ENCODE results near the gene RAP1GAP2. TPM values are rescaled to one million over a fixed set of nuclear protein-coding genes. Genes with fewer than 3 reads are reported as not detected.
A peak's percentile ranks its signal among the peaks of the same experiment; 100 is the strongest.
"Not testable (repeated sequence)": the region's sequence is repeated elsewhere in the genome, so short reads cannot be mapped to it uniquely, and the experiment has no call there.

The RAP1GAP2 gene
- total RNA-seq, 2 experiments from 2014 or later, result 0.81 to 0.86 TPM

DNA sequence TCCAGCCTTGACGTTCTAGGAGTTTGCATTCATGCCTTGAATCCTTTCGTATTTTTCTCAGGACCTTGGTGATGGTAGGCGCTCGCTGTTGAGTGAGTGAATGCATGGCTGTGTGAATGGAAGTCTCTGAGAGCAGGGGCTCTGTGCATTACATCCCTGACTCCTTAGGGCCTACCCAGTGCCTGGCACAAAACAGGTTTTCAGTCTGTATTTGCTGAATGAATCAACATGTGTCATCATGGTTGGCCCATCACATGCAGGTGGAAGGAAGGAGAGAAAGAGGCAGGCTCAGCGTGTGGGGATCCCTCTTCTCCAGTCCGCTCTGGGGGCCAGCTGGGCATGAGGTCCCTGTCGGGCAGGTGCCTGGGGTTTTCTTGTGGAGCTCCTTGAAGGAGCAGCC is 8.7 kb downstream of the RAP1GAP2 start:
- CTCF ChIA-PET, result interaction anchor here (1.4 kb wide), 1 partner anchor 18 kb away, joined by 3 read pairs; no protein-coding TSS in a partner anchor
- Mint-ChIP-seq H3K27me3 (ENCODE audit: low read depth) (no peaks in the 10 kb centered on the region), H3K27ac (peak overlapping the region; percentile 16), H3K4me1 (ENCODE audit: low read depth) (no peaks in the 10 kb centered on the region), H3K4me3 (no peak overlapping the region), H3K9me3 (no peaks in the 10 kb centered on the region), H3K36me3 (ENCODE audit: low read depth) (peaks cover 3% of the 10 kb centered on the region)
- DNase-seq, result no peak
- intact Hi-C loops (cut with micrococcal nuclease), result no loop called here

DNA sequence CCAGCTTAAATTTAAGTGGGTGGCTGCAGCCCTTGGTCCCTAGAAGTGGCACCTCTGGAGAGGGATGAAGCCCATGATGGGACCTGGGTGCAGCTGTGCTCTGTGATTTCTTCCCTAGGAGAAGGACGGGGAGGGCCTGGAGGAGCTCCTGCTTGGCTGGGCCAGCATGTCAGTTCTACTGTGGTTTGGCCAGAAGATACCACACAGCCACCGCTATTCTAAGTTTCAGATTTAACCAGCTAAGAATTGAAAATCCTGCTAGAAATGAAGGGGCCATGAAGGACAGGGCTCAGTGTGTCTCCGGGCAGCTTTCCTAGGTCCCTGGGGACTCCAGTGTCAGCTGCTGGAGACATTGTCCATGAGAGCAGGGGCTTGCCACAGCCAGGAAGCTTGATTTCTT is 9.7 kb downstream of the RAP1GAP2 start:
- no peaks in the 10 kb centered on the region for H3K9me3 Mint-ChIP-seq
- DNase-seq, result no peak
- CTCF ChIA-PET, result interaction anchor here (1.4 kb wide), 1 partner anchor 19 kb away, joined by 3 read pairs; no protein-coding TSS in a partner anchor
- H3K4me1 Mint-ChIP-seq (ENCODE audit: low read depth), result no peaks in the 10 kb centered on the region
- H3K27me3 Mint-ChIP-seq (ENCODE audit: low read depth), result no peaks in the 10 kb centered on the region
- intact Hi-C loops (cut with micrococcal nuclease), result no loop called here
- no peak overlapping the region for H3K4me3 Mint-ChIP-seq
- H3K36me3 Mint-ChIP-seq (ENCODE audit: low read depth), result peaks cover 3% of the 10 kb centered on the region
- no peak overlapping the region for H3K27ac Mint-ChIP-seq

DNA sequence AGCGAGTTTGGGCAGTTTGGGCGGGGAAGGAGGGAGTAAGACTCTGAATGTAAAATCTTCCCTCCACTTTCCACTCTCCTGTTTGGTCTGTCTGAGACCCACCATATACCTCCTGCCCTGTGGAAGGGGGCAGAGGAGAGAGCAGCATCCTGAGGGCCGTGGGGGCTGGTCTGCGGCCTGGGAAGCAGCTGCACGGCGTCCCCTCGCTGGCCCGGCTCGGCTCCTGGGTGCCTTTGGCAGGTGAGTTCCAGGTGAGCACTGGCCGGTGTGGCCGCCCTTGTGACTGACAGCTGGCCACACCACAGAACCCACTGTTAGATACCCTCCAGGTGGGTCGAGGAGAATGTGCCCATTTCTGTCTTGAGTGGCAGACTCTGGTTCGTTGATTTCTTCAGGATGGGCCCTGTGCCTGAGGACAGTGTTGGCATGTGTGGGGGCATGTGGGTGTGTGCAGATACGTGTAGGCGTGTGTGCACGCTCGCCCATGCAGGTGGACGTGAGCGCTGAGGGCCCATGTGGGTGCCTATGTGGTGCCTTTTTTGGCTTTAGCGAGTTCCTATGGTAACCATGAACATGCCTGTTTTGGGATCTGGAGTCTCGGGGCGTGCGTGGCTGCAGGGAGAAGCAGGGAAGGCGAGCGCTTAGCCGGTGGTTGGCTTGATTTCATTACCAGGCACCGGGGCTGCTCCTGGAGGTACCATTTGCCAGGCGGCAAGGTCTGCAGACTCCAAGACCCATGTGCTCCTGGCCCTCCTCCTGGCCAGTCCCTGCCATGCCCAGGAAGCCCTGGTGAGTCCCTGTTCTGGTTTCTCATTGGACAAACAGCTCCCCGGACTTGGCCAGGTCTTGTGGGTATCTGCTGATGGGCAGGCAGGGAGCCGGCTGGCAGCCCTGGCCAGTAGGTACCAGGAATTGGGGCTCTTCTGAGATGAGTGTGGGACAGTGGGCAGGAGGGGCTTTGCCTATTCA is 12.4 kb downstream of the RAP1GAP2 start:
- H3K9me3 Mint-ChIP-seq, result no peaks in the 10 kb centered on the region

DNA sequence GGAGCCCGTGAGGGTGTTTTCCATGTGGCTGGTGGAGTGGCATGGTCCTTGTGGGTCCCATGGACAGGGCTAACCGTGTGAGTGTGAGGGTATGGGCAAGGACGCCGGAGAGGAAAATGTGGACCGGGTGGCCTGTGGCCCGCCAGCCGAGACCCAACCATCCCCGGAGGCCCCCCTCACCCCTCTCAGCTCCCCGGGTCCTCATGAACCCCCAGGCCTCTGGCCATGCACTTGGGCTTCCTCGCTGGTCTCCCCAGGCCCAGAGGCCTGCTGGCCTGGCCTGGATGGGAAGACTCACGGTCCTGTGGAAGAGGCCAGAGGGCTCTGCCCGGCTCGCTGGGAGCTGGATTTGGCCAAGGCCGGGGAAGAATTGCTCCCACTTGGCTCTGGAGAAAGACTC is 13.1 kb downstream of the RAP1GAP2 start:
- Mint-ChIP-seq H3K4me3 (no peak overlapping the region), H3K4me1 (ENCODE audit: low read depth) (peaks cover 10% of the 10 kb centered on the region), H3K36me3 (ENCODE audit: low read depth) (no peaks in the 10 kb centered on the region), H3K9me3 (no peaks in the 10 kb centered on the region), H3K27me3 (ENCODE audit: low read depth) (peaks cover 7% of the 10 kb centered on the region), H3K27ac (no peak overlapping the region)
- no peak for DNase-seq
- CTCF ChIA-PET, result interaction anchor here (0.7 kb wide), 1 partner anchor 20 kb away, joined by 3 read pairs; no protein-coding TSS in a partner anchor
- intact Hi-C loops (cut with micrococcal nuclease), result no loop called here

More for the DNA sequence above, 12.4 kb downstream of the RAP1GAP2 start:
- no peak overlapping the region for H3K27ac Mint-ChIP-seq
- H3K27me3 Mint-ChIP-seq (ENCODE audit: low read depth), result peaks cover 2% of the 10 kb centered on the region
- CTCF ChIA-PET, result interaction anchor here (1.0 kb wide), 1 partner anchor 18 kb away, joined by 3 read pairs; no protein-coding TSS in a partner anchor
- peaks cover 5% of the 10 kb centered on the region for H3K4me1 Mint-ChIP-seq (ENCODE audit: low read depth)
- no peak overlapping the region for H3K4me3 Mint-ChIP-seq
- no peak for DNase-seq
- H3K36me3 Mint-ChIP-seq (ENCODE audit: low read depth), result no peaks in the 10 kb centered on the region
- intact Hi-C loops (cut with micrococcal nuclease), result no loop called here

DNA sequence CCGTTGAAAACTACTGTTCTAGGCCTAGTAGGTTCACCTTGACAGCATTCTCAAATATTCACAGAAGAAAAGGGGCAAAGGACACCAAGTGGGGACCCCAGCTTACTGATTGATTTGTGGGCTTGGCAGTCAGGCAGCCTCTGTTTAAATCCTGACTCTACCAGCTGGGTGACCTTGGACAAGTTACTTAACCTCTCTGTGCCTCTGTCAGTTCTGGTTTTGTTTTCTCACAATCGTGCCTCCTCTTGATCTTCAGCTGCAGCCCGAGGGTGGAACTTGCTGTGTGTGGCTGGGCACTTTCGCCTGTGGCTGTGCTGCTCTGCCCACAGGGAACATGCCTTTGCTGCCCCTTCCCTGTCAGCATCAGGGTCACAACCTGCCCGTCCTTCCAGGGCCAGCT is 17.8 kb downstream of the RAP1GAP2 start:
- Mint-ChIP-seq H3K4me3 (no peak overlapping the region), H3K36me3 (ENCODE audit: low read depth) (no peaks in the 10 kb centered on the region), H3K9me3 (no peaks in the 10 kb centered on the region), H3K27me3 (ENCODE audit: low read depth) (peaks cover 9% of the 10 kb centered on the region), H3K4me1 (ENCODE audit: low read depth) (peaks cover 24% of the 10 kb centered on the region), H3K27ac (no peak overlapping the region)
- DNase-seq, result no peak
- intact Hi-C loops (cut with micrococcal nuclease), result loop anchor here (2.0 to 10.0 kb wide), 3 partner anchors 17 to 219 kb away; partner anchors contain the start of genes PAFAH1B1 and RAP1GAP2
- CTCF ChIA-PET, result interaction anchor here (0.6 to 1.5 kb wide), 5 partner anchors 14 to 91 kb away, joined by 3 to 18 read pairs (median 4); no protein-coding TSS in a partner anchor

DNA sequence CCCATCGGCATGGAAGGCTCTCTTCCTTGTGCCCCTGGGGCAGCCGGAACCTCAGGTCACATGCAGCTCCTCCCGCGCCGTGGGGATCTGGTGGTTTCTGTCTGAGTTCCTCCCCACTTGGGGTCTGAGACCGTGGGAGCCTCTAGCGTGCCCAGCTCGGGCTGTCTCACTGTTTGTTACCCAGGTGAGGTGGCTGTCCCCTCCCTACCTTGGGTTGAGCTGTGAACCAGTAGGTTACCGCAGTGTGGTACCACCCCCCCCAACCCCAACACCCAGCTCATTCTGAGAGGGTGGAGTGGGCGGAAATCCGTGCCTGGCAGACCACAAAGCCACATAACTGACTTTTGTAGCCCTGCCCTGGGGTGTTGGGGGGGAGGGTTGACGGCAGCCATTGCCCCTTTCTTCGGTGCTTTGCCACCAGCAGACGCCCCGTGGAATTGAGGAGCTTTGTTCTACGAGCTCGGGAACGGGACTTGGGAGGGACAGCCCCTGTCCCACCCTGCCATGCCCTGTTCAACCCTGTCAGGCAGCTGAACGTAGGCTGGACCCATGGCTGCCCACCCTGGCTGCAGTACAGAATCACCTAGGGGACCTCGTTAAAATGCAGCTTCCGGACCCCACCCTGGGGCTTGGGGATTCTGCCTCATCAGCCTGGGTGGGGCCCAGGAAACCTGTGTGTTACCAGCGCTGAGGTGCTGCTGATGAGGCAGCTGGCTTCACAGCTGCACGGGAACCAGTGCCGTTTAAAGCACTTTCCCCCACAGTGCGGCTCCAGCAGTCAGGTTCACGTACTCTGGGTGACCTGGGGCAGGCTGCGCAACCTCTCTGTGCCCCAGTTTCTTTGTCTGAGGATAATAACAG is 18.5 kb downstream of the RAP1GAP2 start:
- H3K27ac Mint-ChIP-seq, result no peak overlapping the region
- CTCF ChIA-PET, result interaction anchor here (0.6 to 1.5 kb wide), 6 partner anchors 13 to 92 kb away, joined by 3 to 18 read pairs (median 4); no protein-coding TSS in a partner anchor

DNA sequence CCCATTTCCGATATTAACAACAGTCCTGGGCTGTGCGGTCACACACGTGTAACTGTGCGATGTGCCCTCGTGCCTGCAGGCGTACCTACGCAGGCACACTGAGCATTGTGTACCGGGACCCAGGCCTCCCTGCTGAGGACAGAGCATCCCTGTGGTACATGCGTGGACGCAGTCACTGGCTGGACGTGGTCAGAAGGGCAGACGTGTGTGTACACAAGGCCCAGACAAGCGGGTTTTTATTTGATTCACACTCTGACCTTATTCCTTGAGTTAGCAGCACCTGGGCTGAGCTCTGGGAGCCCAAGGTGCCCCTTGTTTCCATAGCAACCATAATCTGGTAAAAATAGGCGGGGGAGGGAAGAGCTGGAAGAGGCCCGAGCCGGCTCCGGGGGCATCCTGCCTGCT is 19.5 kb downstream of the RAP1GAP2 start:
- H3K4me1 Mint-ChIP-seq (ENCODE audit: low read depth), result peaks cover 24% of the 10 kb centered on the region

More for the DNA sequence above, 18.5 kb downstream of the RAP1GAP2 start:
- Mint-ChIP-seq H3K4me1 (ENCODE audit: low read depth) (peaks cover 24% of the 10 kb centered on the region), H3K36me3 (ENCODE audit: low read depth) (no peaks in the 10 kb centered on the region), H3K4me3 (peak overlapping the region; percentile 43), H3K27me3 (ENCODE audit: low read depth) (peaks cover 9% of the 10 kb centered on the region), H3K9me3 (no peaks in the 10 kb centered on the region)
- peak; percentile 94 for DNase-seq
- intact Hi-C loops (cut with micrococcal nuclease), result loop anchor here (2.0 to 10.0 kb wide), 3 partner anchors 18 to 220 kb away; partner anchors contain the start of genes PAFAH1B1 and RAP1GAP2

DNA sequence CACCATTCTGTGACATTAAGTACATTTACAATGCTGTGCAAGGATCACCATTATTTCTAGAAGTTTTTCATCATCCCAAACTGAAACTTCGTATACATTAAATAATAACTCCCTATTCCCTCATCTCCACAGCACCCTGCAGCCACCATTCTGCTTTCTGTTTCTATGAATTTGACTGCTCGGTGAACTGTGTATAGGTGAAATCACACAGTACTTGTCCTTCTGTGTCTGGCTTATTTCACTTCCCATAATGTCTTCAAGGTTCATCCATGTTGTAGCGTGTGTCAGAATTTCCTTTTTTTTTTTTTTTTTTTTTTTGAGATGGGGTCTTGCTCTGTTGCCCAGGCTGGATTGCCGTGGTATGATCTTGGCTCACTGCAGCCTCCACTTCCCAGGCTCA is 20.4 kb downstream of the RAP1GAP2 start:
- no peak for DNase-seq
- CTCF ChIA-PET, result no interaction called here
- Mint-ChIP-seq H3K27ac (no peak overlapping the region), H3K4me3 (no peak overlapping the region), H3K27me3 (ENCODE audit: low read depth) (peaks cover 9% of the 10 kb centered on the region), H3K4me1 (ENCODE audit: low read depth) (peaks cover 24% of the 10 kb centered on the region), H3K9me3 (no peaks in the 10 kb centered on the region), H3K36me3 (ENCODE audit: low read depth) (no peaks in the 10 kb centered on the region)
- intact Hi-C loops (cut with micrococcal nuclease), result loop anchor here (10.0 kb wide), 1 partner anchor 222 kb away; the partner anchor contains the start of gene PAFAH1B1

More for the DNA sequence above, 19.5 kb downstream of the RAP1GAP2 start:
- CTCF ChIA-PET, result no interaction called here
- Mint-ChIP-seq H3K9me3 (no peaks in the 10 kb centered on the region), H3K27me3 (ENCODE audit: low read depth) (peaks cover 9% of the 10 kb centered on the region), H3K36me3 (ENCODE audit: low read depth) (no peaks in the 10 kb centered on the region), H3K27ac (no peak overlapping the region), H3K4me3 (no peak overlapping the region)
- no peak for DNase-seq
- intact Hi-C loops (cut with micrococcal nuclease), result loop anchor here (2.0 to 10.0 kb wide), 3 partner anchors 19 to 221 kb away; partner anchors contain the start of genes PAFAH1B1 and RAP1GAP2

DNA sequence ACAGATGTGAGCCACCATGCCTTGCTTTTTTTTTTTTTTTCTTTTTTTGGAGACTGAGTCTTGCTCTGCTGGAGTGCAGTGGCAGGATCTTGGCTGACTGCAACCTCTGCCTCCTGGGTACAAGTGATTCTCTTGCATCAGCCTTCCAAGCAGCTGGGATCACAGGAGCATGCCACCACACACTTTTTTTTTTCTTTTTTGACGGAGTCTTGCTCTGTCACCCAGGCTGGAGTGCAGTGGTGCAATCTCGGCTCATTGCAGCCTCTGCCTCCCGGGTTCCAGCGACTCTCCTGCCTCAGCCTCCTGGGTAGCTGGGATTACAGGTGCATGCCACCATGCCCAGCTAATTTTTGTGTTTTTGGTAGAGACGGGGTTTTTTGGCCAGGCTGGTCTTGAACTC is 23.1 kb downstream of the RAP1GAP2 start:
- DNase-seq; H3K9me3 Mint-ChIP-seq; H3K27ac Mint-ChIP-seq; H3K27me3 Mint-ChIP-seq (ENCODE audit: low read depth); H3K4me3 Mint-ChIP-seq; H3K36me3 Mint-ChIP-seq (ENCODE audit: low read depth): not testable (repeated sequence)
- intact Hi-C loops (cut with micrococcal nuclease), result loop anchor here (10.0 kb wide), 1 partner anchor 224 kb away; the partner anchor contains the start of gene PAFAH1B1
- H3K4me1 Mint-ChIP-seq (ENCODE audit: low read depth), result peaks cover 15% of the 10 kb centered on the region
- CTCF ChIA-PET, result interaction anchor here (0.7 kb wide), 1 partner anchor 8 kb away, joined by 3 read pairs; no protein-coding TSS in a partner anchor

DNA sequence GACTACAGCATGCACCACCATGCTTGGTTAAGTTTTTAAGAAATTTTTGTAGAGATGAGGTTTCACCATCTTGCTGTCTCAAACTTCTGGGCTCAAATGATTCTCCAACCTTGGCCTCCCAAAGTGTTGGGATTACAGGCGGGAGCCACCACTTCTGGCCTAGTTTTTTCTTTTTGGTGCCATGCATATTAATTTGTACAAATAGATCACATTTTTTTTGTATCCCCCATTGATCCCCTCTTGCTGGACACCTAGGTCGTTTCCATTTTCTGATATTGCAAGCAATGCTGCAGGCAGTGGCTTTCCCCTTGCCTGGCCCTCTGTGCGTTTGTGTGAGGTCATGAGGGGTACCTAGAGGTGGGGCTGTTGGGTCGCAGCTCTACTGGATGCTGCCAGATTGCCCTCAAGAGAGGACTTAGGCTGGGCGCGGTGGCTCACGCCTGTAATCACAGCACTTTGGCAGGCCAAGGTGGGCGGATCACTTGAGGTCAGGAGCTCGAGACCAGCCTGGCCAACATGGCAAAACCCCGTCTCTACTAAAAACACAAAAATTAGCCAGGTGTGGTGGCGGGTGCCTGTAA is 23.8 kb downstream of the RAP1GAP2 start:
- Mint-ChIP-seq H3K4me1 (ENCODE audit: low read depth) (peaks cover 9% of the 10 kb centered on the region), H3K27ac (no peak overlapping the region), H3K4me3 (no peak overlapping the region), H3K36me3 (ENCODE audit: low read depth) (no peaks in the 10 kb centered on the region), H3K27me3 (ENCODE audit: low read depth) (no peaks in the 10 kb centered on the region), H3K9me3 (no peaks in the 10 kb centered on the region)
- DNase-seq, result no peak
- CTCF ChIA-PET, result interaction anchor here (0.6 kb wide), 2 partner anchors 8 to 53 kb away, joined by 3 to 5 read pairs; no protein-coding TSS in a partner anchor
- intact Hi-C loops (cut with micrococcal nuclease), result loop anchor here (10.0 kb wide), 1 partner anchor 225 kb away; the partner anchor contains the start of gene PAFAH1B1

DNA sequence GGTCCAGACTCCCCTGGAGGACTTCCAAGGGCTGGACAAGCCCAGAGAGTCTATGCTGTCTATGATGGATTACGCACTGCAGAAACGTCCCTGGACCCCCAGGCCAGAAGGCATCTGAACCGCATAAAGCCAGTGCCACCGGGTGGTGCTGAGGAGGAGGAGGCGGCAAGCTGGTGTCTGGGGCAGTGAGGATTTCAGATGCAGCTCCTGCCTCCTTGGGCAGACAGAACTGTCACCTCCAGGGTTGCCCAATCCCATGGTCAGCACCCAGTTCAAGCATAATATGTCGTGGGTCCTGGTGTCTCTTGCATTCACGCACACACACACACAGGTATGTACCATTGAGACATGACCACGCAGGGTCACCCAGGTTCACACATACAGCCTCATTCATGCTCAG is 25.6 kb downstream of the RAP1GAP2 start:
- Mint-ChIP-seq H3K27ac (no peak overlapping the region), H3K4me1 (ENCODE audit: low read depth) (peaks cover 1% of the 10 kb centered on the region), H3K4me3 (no peak overlapping the region), H3K36me3 (ENCODE audit: low read depth) (no peaks in the 10 kb centered on the region), H3K27me3 (ENCODE audit: low read depth) (peaks cover 2% of the 10 kb centered on the region), H3K9me3 (no peaks in the 10 kb centered on the region)
- DNase-seq, result no peak
- CTCF ChIA-PET, result interaction anchor here (0.6 to 0.7 kb wide), 2 partner anchors 164 to 954 kb away, joined by 3 to 7 read pairs; no protein-coding TSS in a partner anchor
- intact Hi-C loops (cut with micrococcal nuclease), result no loop called here
